CD8-positive, alpha-beta memory T cell (primary cell): ENCODE data around the gene TMSB10. TPM values are rescaled to one million over a fixed set of nuclear protein-coding genes. Genes with fewer than 3 reads are reported as not detected.

Source experiments
- CTCF ChIA-PET: fragments of 350-600 bp; sonication (Branson Sonifier 250); formaldehyde crosslinking; loops from one replicate; lab custom pipeline; 2021; ENCODE audit warnings: antibody characterized with exemption; lab: Charles Lee
- POLR2A ChIA-PET: fragments of 350-600 bp; sonication (Branson Sonifier 250); formaldehyde crosslinking; loops from one replicate; lab custom pipeline; 2021; ENCODE audit warnings: antibody characterized with exemption; lab: Charles Lee
- DNase-seq, 5 donors: peaks; one replicate each; pipeline versions ENCODE4 v3.0.0 to v3.0.0-alpha.2; 2020 to 2022; ENCODE audit warnings: mixed read lengths in 1 of 5
- H3K27ac ChIP-seq: one replicate; pipeline ENCODE4 v1.7.0; 2013; ENCODE audit warnings: low read depth, mild to moderate bottlenecking, low read length, moderate library complexity
- H3K27me3 ChIP-seq: 2 replicates; pipeline ENCODE4 v1.7.0; 2013; ENCODE audit warnings: low read length, mild to moderate bottlenecking; ENCODE audit not compliant: insufficient read depth, poor library complexity, severe bottlenecking
- H3K36me3 ChIP-seq: 2 replicates; pipeline ENCODE4 v1.7.0; 2013; ENCODE audit warnings: mild to moderate bottlenecking, low read length, moderate library complexity; ENCODE audit not compliant: insufficient read depth
- H3K4me1 ChIP-seq: 2 replicates; pipeline ENCODE4 v1.7.0; 2013; ENCODE audit warnings: mild to moderate bottlenecking, low read length, moderate library complexity; ENCODE audit not compliant: insufficient read depth
- H3K4me3 ChIP-seq: 2 replicates; pipeline ENCODE4 v1.7.0; 2013; ENCODE audit warnings: mild to moderate bottlenecking, low read length
- H3K9me3 ChIP-seq: 2 replicates; pipeline ENCODE4 v1.7.0; 2013; ENCODE audit warnings: mild to moderate bottlenecking, low read length
- H3K27ac Mint-ChIP-seq, 8 donors: one replicate each; pipeline ENCODE4 v1.8.0; 2020 to 2021; ENCODE audit warnings: mixed read lengths in 8 of 8, mild to moderate bottlenecking in 6 of 8, inconsistent platforms in 3 of 8, moderate library complexity in 3 of 8
- H3K27me3 Mint-ChIP-seq, 2 donors: one replicate each; pipeline ENCODE4 v1.8.0; 2020 to 2021; ENCODE audit warnings: mixed read lengths in 2 of 2, mild to moderate bottlenecking in 1 of 2, moderate library complexity in 1 of 2
- H3K36me3 Mint-ChIP-seq, 3 donors: one replicate each; pipeline ENCODE4 v1.8.0; 2020 to 2021; ENCODE audit warnings: mixed read lengths in 3 of 3, inconsistent platforms in 1 of 3, mild to moderate bottlenecking in 1 of 3
- H3K4me1 Mint-ChIP-seq, 3 donors: one replicate each; pipeline ENCODE4 v1.8.0; 2020 to 2021; ENCODE audit warnings: mixed read lengths in 3 of 3, inconsistent platforms in 1 of 3, mild to moderate bottlenecking in 1 of 3
- H3K4me3 Mint-ChIP-seq, 7 donors: one replicate each; pipeline ENCODE4 v1.8.0; 2020 to 2021; ENCODE audit warnings: mixed read lengths in 7 of 7, mild to moderate bottlenecking in 6 of 7, moderate library complexity in 4 of 7, inconsistent platforms in 2 of 7
- H3K9me3 Mint-ChIP-seq, 5 donors: one replicate each; pipeline ENCODE4 v1.8.0; 2020 to 2022; ENCODE audit warnings: mixed read lengths in 5 of 5, mild to moderate bottlenecking in 3 of 5, moderate library complexity in 2 of 5, inconsistent platforms in 1 of 5
- polyA plus RNA-seq: library from polyadenylated mRNA; unstranded; fragments of 300-500 nt; fragmentation: Illumina TruSeq; gene quantifications from one replicate; pipeline ENCODE4 v1.2.3, GENCODE V29; 2021
- total RNA-seq, 2 experiments: library from RNA; stranded (reverse); gene quantifications; one replicate each; pipeline ENCODE4 v1.2.3, GENCODE V29; 2021

Gene TMSB10
- total and polyA plus RNA-seq, 3 experiments from 2014 or later, result 1,121 to 4,836 (median 1,125) TPM

GRCh38 chr2:84879584-84880394, 25.7 kb upstream of the TMSB10 start:
- ChIA-PET POLR2A (interaction anchor here (0.9 to 4.3 kb wide), 6 partner anchors 9 to 421 kb away, joined by 3 to 45 read pairs (median 10); partner anchors contain the start of genes SUCLG1 and TMSB10), CTCF (interaction anchor here (1.0 to 11.2 kb wide), 12 partner anchors 9 to 222 kb away, joined by 3 to 160 read pairs (median 8); partner anchors contain the start of gene TMSB10)
- H3K9me3 Mint-ChIP-seq, result no peaks in the 10 kb centered on the region
- H3K36me3 Mint-ChIP-seq, result peaks cover 0 to 15% (median 5%) of the 10 kb centered on the region in 3 donors
- H3K27ac Mint-ChIP-seq, result peak overlapping the region; percentile 52 to 92 (median 80)
- no peaks in the 10 kb centered on the region for H3K9me3 ChIP-seq
- H3K36me3 ChIP-seq, result no peaks in the 10 kb centered on the region
- no peak for DNase-seq
- peak overlapping the region; percentile 84 to 95 (median 90) for H3K4me3 Mint-ChIP-seq
- H3K4me1 ChIP-seq, result peaks cover 52% of the 10 kb centered on the region
- no peaks in the 10 kb centered on the region for H3K27me3 ChIP-seq
- H3K27ac ChIP-seq, result peak overlapping the region; percentile 29
- H3K4me3 ChIP-seq, result peak overlapping the region; percentile 68
- peaks cover 48 to 79% (median 63%) of the 10 kb centered on the region in 3 donors for H3K4me1 Mint-ChIP-seq
- peaks cover 0 to 4% of the 10 kb centered on the region in 2 donors for H3K27me3 Mint-ChIP-seq

GRCh38 chr2:84880395-84880644, 25.1 kb upstream of the TMSB10 start:
- Mint-ChIP-seq H3K9me3 (no peaks in the 10 kb centered on the region), H3K4me1 (peaks cover 42 to 74% (median 57%) of the 10 kb centered on the region in 3 donors), H3K27ac (peak overlapping the region; percentile 52 to 92 (median 80)), H3K36me3 (peaks cover 0 to 15% (median 0%) of the 10 kb centered on the region in 3 donors), H3K4me3 (peak overlapping the region; percentile 84 to 95 (median 90)), H3K27me3 (peaks cover 0 to 4% of the 10 kb centered on the region in 2 donors)
- no peaks in the 10 kb centered on the region for H3K36me3 ChIP-seq
- peak overlapping the region; percentile 68 for H3K4me3 ChIP-seq
- H3K27me3 ChIP-seq, result no peaks in the 10 kb centered on the region
- CTCF ChIA-PET, result interaction anchor here (1.0 to 11.2 kb wide), 13 partner anchors 9 to 223 kb away, joined by 3 to 160 read pairs (median 4); partner anchors contain the start of gene TMSB10
- POLR2A ChIA-PET, result interaction anchor here (0.9 to 4.3 kb wide), 6 partner anchors 8 to 421 kb away, joined by 3 to 45 read pairs (median 12); partner anchors contain the start of genes SUCLG1 and TMSB10
- H3K27ac ChIP-seq, result peak overlapping the region; percentile 29
- no peaks in the 10 kb centered on the region for H3K9me3 ChIP-seq
- H3K4me1 ChIP-seq, result peaks cover 46% of the 10 kb centered on the region
- peak in 1 of 5 donors; percentile 37 for DNase-seq

- peak within 1 kb of the TSS; percentile 58 for H3K27ac ChIP-seq
- peaks cover 40 to 68% (median 52%) of the 10 kb centered on the region in 3 donors for H3K4me1 Mint-ChIP-seq
- peaks cover 42% of the 10 kb centered on the region for H3K4me1 ChIP-seq
- DNase-seq, result peak in 4 of 5 donors; percentile 47 to 75 (median 67)
- H3K36me3 ChIP-seq, result no peaks in the 10 kb centered on the region
- H3K4me3 ChIP-seq, result peak within 1 kb of the TSS; percentile 68
- peak within 1 kb of the TSS; percentile 90 to 99 (median 95) for H3K4me3 Mint-ChIP-seq
- H3K27me3 ChIP-seq, result no peaks in the 10 kb centered on the region
- POLR2A ChIA-PET, result interaction anchor here (0.8 to 4.3 kb wide), 9 partner anchors 8 to 422 kb away, joined by 3 to 45 read pairs (median 5); partner anchors contain the start of genes SUCLG1 and TMSB10
- H3K9me3 ChIP-seq, result no peaks in the 10 kb centered on the region
- CTCF ChIA-PET, result interaction anchor here (1.0 to 11.2 kb wide), 20 partner anchors 8 to 388 kb away, joined by 3 to 160 read pairs (median 4); partner anchors contain the start of gene TMSB10
- H3K27ac Mint-ChIP-seq, result peak within 1 kb of the TSS; percentile 74 to 98 (median 95)
- no peaks in the 10 kb centered on the region for H3K9me3 Mint-ChIP-seq
- H3K27me3 Mint-ChIP-seq, result peaks cover 0 to 4% of the 10 kb centered on the region in 2 donors
- peaks cover 0 to 15% (median 0%) of the 10 kb centered on the region in 3 donors for H3K36me3 Mint-ChIP-seq
Observed at GRCh38 chr2:84880645-84881521, 24.6 kb upstream of the TMSB10 start, which contains the start of gene TRABD2A. TSS of gene TRABD2A (minus strand) at chr2:84881084. CDS start at chr2:84881039, 45 bp downstream.

- peaks cover 34 to 60% (median 44%) of the 10 kb centered on the region in 3 donors for H3K4me1 Mint-ChIP-seq
- Histone ChIP-seq H3K9me3 (no peaks in the 10 kb centered on the region), H3K4me3 (peak overlapping the region; percentile 68), H3K27me3 (no peaks in the 10 kb centered on the region), H3K36me3 (no peaks in the 10 kb centered on the region), H3K4me1 (peaks cover 33% of the 10 kb centered on the region), H3K27ac (peak overlapping the region; percentile 58)
- H3K36me3 Mint-ChIP-seq, result peaks cover 0 to 14% (median 0%) of the 10 kb centered on the region in 3 donors
- H3K27ac Mint-ChIP-seq, result peak overlapping the region; percentile 74 to 98 (median 95)
- H3K9me3 Mint-ChIP-seq, result no peaks in the 10 kb centered on the region
- DNase-seq, result peak; percentile 71 to 88 (median 76)
- ChIA-PET CTCF (interaction anchor here (0.6 to 11.2 kb wide), 31 partner anchors 8 to 393 kb away, joined by 3 to 160 read pairs (median 4); partner anchors contain the start of gene TMSB10), POLR2A (interaction anchor here (0.6 to 4.3 kb wide), 11 partner anchors 12 to 141 kb away, joined by 3 to 45 read pairs (median 5); partner anchors contain the start of genes KCMF1 and TMSB10)
- H3K27me3 Mint-ChIP-seq, result peaks cover 0 to 3% of the 10 kb centered on the region in 2 donors
- peak overlapping the region; percentile 90 to 99 (median 95) for H3K4me3 Mint-ChIP-seq
Observed at GRCh38 chr2:84881581-84882413, 23.7 kb upstream of the TMSB10 start.

GRCh38 chr2:84882414-84882738, 23.1 kb upstream of the TMSB10 start:
- no peaks in the 10 kb centered on the region for H3K9me3 Mint-ChIP-seq
- DNase-seq, result no peak
- H3K4me3 Mint-ChIP-seq, result peak overlapping the region; percentile 90 to 99 (median 95)
- H3K4me1 ChIP-seq, result peaks cover 29% of the 10 kb centered on the region
- H3K27ac ChIP-seq, result no peak overlapping the region
- peaks cover 0 to 3% of the 10 kb centered on the region in 2 donors for H3K27me3 Mint-ChIP-seq
- H3K9me3 ChIP-seq, result no peaks in the 10 kb centered on the region
- peak overlapping the region; percentile 68 for H3K4me3 ChIP-seq
- peak overlapping the region; percentile 74 to 98 (median 94) for H3K27ac Mint-ChIP-seq
- H3K36me3 Mint-ChIP-seq, result peaks cover 0 to 14% (median 0%) of the 10 kb centered on the region in 3 donors
- CTCF ChIA-PET, result interaction anchor here (0.6 to 11.2 kb wide), 29 partner anchors 8 to 393 kb away, joined by 3 to 160 read pairs (median 5); partner anchors contain the start of gene TMSB10
- peaks cover 33 to 60% (median 44%) of the 10 kb centered on the region in 3 donors for H3K4me1 Mint-ChIP-seq
- POLR2A ChIA-PET, result interaction anchor here (0.6 to 4.3 kb wide), 10 partner anchors 12 to 141 kb away, joined by 3 to 45 read pairs (median 5); partner anchors contain the start of genes KCMF1 and TMSB10
- H3K36me3 ChIP-seq, result no peaks in the 10 kb centered on the region
- no peaks in the 10 kb centered on the region for H3K27me3 ChIP-seq

GRCh38 chr2:84882775-84883550, 22.5 kb upstream of the TMSB10 start:
- POLR2A ChIA-PET, result interaction anchor here (0.6 to 4.3 kb wide), 10 partner anchors 12 to 142 kb away, joined by 3 to 45 read pairs (median 5); partner anchors contain the start of genes KCMF1 and TMSB10
- no peaks in the 10 kb centered on the region for H3K9me3 ChIP-seq
- H3K4me1 Mint-ChIP-seq, result peaks cover 27 to 56% (median 39%) of the 10 kb centered on the region in 3 donors
- H3K27ac Mint-ChIP-seq, result peak overlapping the region; percentile 74 to 98 (median 94)
- no peaks in the 10 kb centered on the region for H3K36me3 ChIP-seq
- H3K27ac ChIP-seq, result no peak overlapping the region
- peaks cover 0 to 14% (median 0%) of the 10 kb centered on the region in 3 donors for H3K36me3 Mint-ChIP-seq
- no peaks in the 10 kb centered on the region for H3K27me3 ChIP-seq
- H3K4me1 ChIP-seq, result peaks cover 29% of the 10 kb centered on the region
- no peaks in the 10 kb centered on the region for H3K9me3 Mint-ChIP-seq
- CTCF ChIA-PET, result interaction anchor here (0.6 to 11.2 kb wide), 27 partner anchors 7 to 394 kb away, joined by 3 to 160 read pairs (median 5); partner anchors contain the start of gene TMSB10
- peak overlapping the region in 6 of 7 donors; percentile 90 to 98 (median 94) for H3K4me3 Mint-ChIP-seq
- H3K4me3 ChIP-seq, result no peak overlapping the region
- H3K27me3 Mint-ChIP-seq, result peaks cover 0 to 3% of the 10 kb centered on the region in 2 donors
- DNase-seq, result no peak
